ENCODE data around the gene NDUFV2.
"Not testable (repeated sequence)": the region's sequence is repeated elsewhere in the genome, so short reads cannot be mapped to it uniquely, and the experiment has no call there.

NDUFV2 gene

GRCh38 chr18:9102508-9103375 lies at the start of gene NDUFV2:
NDUFV2 (plus strand) TSS chr18:9102699; CDS start chr18:9102744, 45 bp downstream.
- peak; percentile 91 to 96 for DNase-seq (ENCODE audit: low read depth in 2 of 2)

- no peak for DNase-seq (ENCODE audit: low read depth in 2 of 2)
Measured at GRCh38 chr18:9053814-9054213, 48.7 kb upstream of the NDUFV2 start.

GRCh38 chr18:9055185-9055584 lies 47.3 kb upstream of the NDUFV2 start:
- no peak for DNase-seq (ENCODE audit: low read depth in 2 of 2)

- no peak for DNase-seq (ENCODE audit: low read depth in 2 of 2)
Measured at GRCh38 chr18:9055626-9056025, 46.9 kb upstream of the NDUFV2 start.

GRCh38 chr18:9057646-9058045 lies 44.9 kb upstream of the NDUFV2 start:
- DNase-seq (ENCODE audit: low read depth in 2 of 2) = no peak

GRCh38 chr18:9058406-9058805 lies 44.1 kb upstream of the NDUFV2 start:
- DNase-seq (ENCODE audit: low read depth in 2 of 2) = no peak

- DNase-seq (ENCODE audit: low read depth in 2 of 2) = no peak
Measured at GRCh38 chr18:9062418-9062751, 40.1 kb upstream of the NDUFV2 start.

- DNase-seq (ENCODE audit: low read depth in 2 of 2) = no peak
Measured at GRCh38 chr18:9065864-9066263, 36.6 kb upstream of the NDUFV2 start.

- no peak for DNase-seq (ENCODE audit: low read depth in 2 of 2)
Measured at GRCh38 chr18:9066358-9066757, 36.1 kb upstream of the NDUFV2 start.

- DNase-seq (ENCODE audit: low read depth in 2 of 2) = no peak
Measured at GRCh38 chr18:9066817-9067306, 35.6 kb upstream of the NDUFV2 start.

- no peak for DNase-seq (ENCODE audit: low read depth in 2 of 2)
Measured at GRCh38 chr18:9067823-9068222, 34.7 kb upstream of the NDUFV2 start.

GRCh38 chr18:9068346-9068745 lies 34.2 kb upstream of the NDUFV2 start:
- DNase-seq (ENCODE audit: low read depth in 2 of 2) = no peak

GRCh38 chr18:9069601-9070000 lies 32.9 kb upstream of the NDUFV2 start:
- no peak for DNase-seq (ENCODE audit: low read depth in 2 of 2)

- DNase-seq (ENCODE audit: low read depth in 2 of 2) = no peak
Measured at GRCh38 chr18:9070212-9070611, 32.3 kb upstream of the NDUFV2 start.

GRCh38 chr18:9079818-9080528 lies 22.5 kb upstream of the NDUFV2 start:
- no peak for DNase-seq (ENCODE audit: low read depth in 2 of 2)

GRCh38 chr18:9081940-9082339 lies 20.6 kb upstream of the NDUFV2 start:
- DNase-seq (ENCODE audit: low read depth in 2 of 2) = no peak

- no peak for DNase-seq (ENCODE audit: low read depth in 2 of 2)
Measured at GRCh38 chr18:9082711-9083510, 19.6 kb upstream of the NDUFV2 start.

GRCh38 chr18:9086015-9086414 lies 16.5 kb upstream of the NDUFV2 start:
- DNase-seq (ENCODE audit: low read depth in 2 of 2) = no peak

- no peak for DNase-seq (ENCODE audit: low read depth in 2 of 2)
Measured at GRCh38 chr18:9086624-9087023, 15.9 kb upstream of the NDUFV2 start.

GRCh38 chr18:9087144-9087543 lies 15.4 kb upstream of the NDUFV2 start:
- no peak for DNase-seq (ENCODE audit: low read depth in 2 of 2)

- no peak for DNase-seq (ENCODE audit: low read depth in 2 of 2)
Measured at GRCh38 chr18:9088252-9088651, 14.2 kb upstream of the NDUFV2 start.

GRCh38 chr18:9088727-9089126 lies 13.8 kb upstream of the NDUFV2 start:
- DNase-seq (ENCODE audit: low read depth in 2 of 2) = not testable (repeated sequence)

Measured in stimulated activated CD4-positive, alpha-beta T cell treated with anti-CD3 and anti-CD28 coated beads, Interleukin-1b, Interleukin-23, amount 100 ng/mL, for 1 hour (primary cell).